HepG2 (cell line): ENCODE results near the gene SPC24. TPM values are rescaled to one million over a fixed set of nuclear protein-coding genes. Genes with fewer than 3 reads are reported as not detected.

Experiments
- AKNA ChIP-seq: sonication (generic); formaldehyde crosslinking; IDR thresholded peaks from 2 replicates; pipeline ENCODE4 v1.4.0; 2020; ENCODE audit warnings: missing genetic modification reagents, borderline replicate concordance
- CSRNP1 ChIP-seq: sonication (generic); formaldehyde crosslinking; IDR thresholded peaks from 2 replicates; pipeline ENCODE4 v1.8.1; 2023; ENCODE audit warnings: mild to moderate bottlenecking, missing genetic modification reagents
- DMTF1 ChIP-seq: sonication (generic); formaldehyde crosslinking; IDR thresholded peaks from 2 replicates; pipeline ENCODE4 v1.4.0; 2020; ENCODE audit warnings: mild to moderate bottlenecking, missing genetic modification reagents
- FUBP1 ChIP-seq: sonication (generic); formaldehyde crosslinking; IDR thresholded peaks from 2 replicates; pipeline ENCODE4 v1.5.1; 2020; ENCODE audit warnings: missing genetic modification reagents, mild to moderate bottlenecking, borderline replicate concordance
- GLI4 ChIP-seq: sonication (generic); formaldehyde crosslinking; IDR thresholded peaks from 2 replicates; pipeline ENCODE4 v1.5.1; 2020; ENCODE audit warnings: missing genetic modification reagents, mild to moderate bottlenecking, moderate library complexity, borderline replicate concordance
- HOMEZ ChIP-seq: IDR thresholded peaks from 2 replicates; pipeline ENCODE4 v1.6.1; 2016; ENCODE audit warnings: low read depth
- IKZF5 ChIP-seq: IDR thresholded peaks from 2 replicates; pipeline ENCODE4 v1.6.1; 2018; ENCODE audit warnings: missing genetic modification reagents, mild to moderate bottlenecking, missing compliant biosample characterization
- KDM5B ChIP-seq: sonication (generic); formaldehyde crosslinking; IDR thresholded peaks from 2 replicates; pipeline ENCODE4 v1.4.0; 2020; ENCODE audit warnings: missing genetic modification reagents, mild to moderate bottlenecking, borderline replicate concordance
- NCOA2 ChIP-seq: sonication (generic); formaldehyde crosslinking; IDR thresholded peaks from 2 replicates; pipeline ENCODE4 v1.8.0; 2022; ENCODE audit warnings: inconsistent platforms
- ZMYM4 ChIP-seq: sonication (generic); formaldehyde crosslinking; IDR thresholded peaks from 2 replicates; pipeline ENCODE4 v1.8.1; 2023; ENCODE audit warnings: mild to moderate bottlenecking, missing genetic modification reagents
- ZNF484 ChIP-seq: sonication (generic); formaldehyde crosslinking; IDR thresholded peaks from 2 replicates; pipeline ENCODE4 v1.5.1; 2020; ENCODE audit warnings: mild to moderate bottlenecking, low read depth, missing genetic modification reagents, borderline replicate concordance
- ZNF720 ChIP-seq: sonication (generic); formaldehyde crosslinking; IDR thresholded peaks from 2 replicates; pipeline ENCODE4 v1.4.0; 2020; ENCODE audit warnings: missing genetic modification reagents
- ZSCAN21 ChIP-seq: sonication (generic); formaldehyde crosslinking; IDR thresholded peaks from 2 replicates; pipeline ENCODE4 v1.8.0; 2022; ENCODE audit warnings: mild to moderate bottlenecking, missing genetic modification reagents, moderate library complexity, borderline replicate concordance
- polyA plus RNA-seq, 8 experiments: library from polyadenylated mRNA; depleted of rRNA in 3 of 8; stranded (reverse) in 7 of 8; unstranded in 1 of 8; fragments of >200 nt; fragmentation: Illumina TruSeq in 4 of 8; extraction: Trizol in 4 of 8; gene quantifications; 2 replicates each; pipeline versions ENCODE4 v1.2.1 to v1.2.3, GENCODE V29; 2011 to 2016; ENCODE audit warnings: low read depth in 4 of 8, missing spikeins in 1 of 8, mixed read lengths in 1 of 8; ENCODE audit not compliant: insufficient read depth in 1 of 8
- total RNA-seq, 5 experiments: library from RNA; depleted of rRNA; stranded (reverse); fragments of >200 nt; fragmentation: Illumina TruSeq; extraction: Trizol; gene quantifications; 2 replicates each; pipeline ENCODE4 v1.2.3, GENCODE V29; 2016; ENCODE audit warnings: low read depth in 1 of 5

Gene SPC24
- total and polyA plus RNA-seq, 2 of the 13 experiments (the other 11 are each of a cell fraction or from before 2014, with no cell fraction given) = 10.0 to 46.2 TPM

- TF ChIP-seq HOMEZ (no peak), ZNF720 (no peak), NCOA2 (peak; percentile 74), CSRNP1 (CRISPR knock-in tag) (no peak), DMTF1 (CRISPR knock-in tag) (no peak), GLI4 (CRISPR knock-in tag) (no peak), ZSCAN21 (CRISPR knock-in tag) (peak; percentile 47), AKNA (no peak), ZNF484 (CRISPR knock-in tag) (no peak), ZMYM4 (CRISPR knock-in tag) (no peak), FUBP1 (CRISPR knock-in tag) (peak; percentile 70; the same call in 1 of the 2 replicates), IKZF5 (CRISPR knock-in tag) (peak; percentile 19), KDM5B (CRISPR knock-in tag) (no peak; the same call in none of the 2 replicates)
These were observed 12.9 kb downstream of the SPC24 start (continued) for GRCh38 chr19:11142528-11143171.
